T-helper 22 cell (primary cell): Measurements from ENCODE around the gene LMO2.

Experiments used
- DNase-seq: peaks from one replicate; pipeline ENCODE4 v3.0.0-alpha.2; 2020; ENCODE audit warnings: low read depth

Gene LMO2

DNA sequence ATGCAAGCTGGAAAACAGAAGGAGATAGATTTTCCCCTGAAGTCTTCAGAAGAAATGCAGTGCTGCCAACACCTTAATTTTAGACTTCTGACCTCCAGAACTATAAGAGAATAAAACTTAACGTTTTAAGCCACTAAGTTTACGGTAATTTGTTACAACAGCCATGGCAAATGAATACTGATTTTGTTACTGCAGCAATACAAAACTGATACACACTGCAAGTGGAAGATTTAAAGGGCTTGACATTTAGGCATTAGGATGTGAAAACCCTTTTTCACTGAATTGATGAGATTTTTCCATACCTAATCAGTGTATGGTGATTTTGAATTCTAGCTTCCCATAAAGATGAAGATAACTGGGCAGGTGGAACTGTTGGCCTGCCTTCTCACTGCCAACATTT lies 22.1 kb upstream of the LMO2 start:
- DNase-seq, result no peak

DNA sequence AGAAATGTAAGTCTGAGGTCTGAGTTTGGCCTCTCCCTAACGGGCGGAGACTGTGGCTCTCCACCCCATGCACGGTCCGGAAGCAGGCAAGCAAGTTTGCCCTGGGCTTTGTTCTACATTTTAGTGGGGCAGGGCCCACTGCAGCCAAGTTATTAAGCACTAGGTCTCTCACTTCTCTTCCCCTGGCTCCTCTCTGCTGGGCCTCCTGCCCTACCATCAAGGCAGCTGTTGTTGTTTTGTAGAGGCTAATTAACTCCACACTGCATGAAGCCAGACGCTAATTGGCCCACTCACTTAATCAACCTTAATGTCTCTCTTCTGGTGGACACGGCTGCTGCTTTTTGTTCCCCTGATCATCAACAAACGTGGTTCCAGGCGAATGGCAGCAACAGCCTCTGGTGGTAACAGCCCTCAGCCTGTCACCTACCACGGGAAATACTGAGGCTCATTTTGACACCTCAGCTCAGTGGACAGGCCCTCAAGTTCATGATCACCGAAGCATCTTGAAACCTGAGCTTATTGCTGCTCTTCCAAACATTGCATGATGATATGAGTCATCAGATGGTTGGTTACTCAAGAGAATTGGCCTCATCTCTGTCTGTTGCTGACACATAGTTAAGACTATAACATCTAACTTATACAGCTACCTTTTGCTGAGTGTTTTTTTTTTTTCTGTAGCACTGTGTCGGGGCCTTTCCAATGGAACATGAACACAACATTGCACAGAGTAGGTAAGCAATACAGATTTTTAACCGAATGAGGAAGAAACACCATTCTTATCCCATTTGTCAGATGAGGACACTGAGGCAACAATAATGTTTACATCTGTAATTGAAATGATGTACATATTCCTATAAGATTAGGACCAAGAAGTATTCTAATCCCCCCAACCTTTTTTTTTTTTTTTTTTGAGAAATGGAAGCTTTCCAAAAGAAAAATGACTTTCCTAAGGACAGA lies 20.8 kb upstream of the LMO2 start:
- no peak for DNase-seq

DNA sequence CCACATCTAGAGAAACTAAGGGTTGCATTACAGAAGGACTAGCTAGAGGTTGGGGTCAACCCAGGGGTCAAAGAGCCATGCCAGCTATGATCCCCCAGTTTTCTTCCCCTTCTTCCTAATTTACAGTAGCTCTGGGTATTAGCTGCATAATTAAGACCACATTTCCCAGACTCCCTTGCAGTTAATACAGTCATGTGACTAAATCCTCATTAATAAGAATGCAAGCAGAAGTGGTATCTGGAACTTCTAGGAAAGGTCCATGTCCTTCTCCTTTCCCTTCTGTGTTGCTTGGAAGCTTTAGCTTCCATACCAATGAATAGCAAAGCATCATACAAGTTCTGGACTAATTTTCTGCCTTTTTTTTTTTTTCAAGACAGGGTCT lies 19.1 kb upstream of the LMO2 start:
- DNase-seq, result no peak

DNA sequence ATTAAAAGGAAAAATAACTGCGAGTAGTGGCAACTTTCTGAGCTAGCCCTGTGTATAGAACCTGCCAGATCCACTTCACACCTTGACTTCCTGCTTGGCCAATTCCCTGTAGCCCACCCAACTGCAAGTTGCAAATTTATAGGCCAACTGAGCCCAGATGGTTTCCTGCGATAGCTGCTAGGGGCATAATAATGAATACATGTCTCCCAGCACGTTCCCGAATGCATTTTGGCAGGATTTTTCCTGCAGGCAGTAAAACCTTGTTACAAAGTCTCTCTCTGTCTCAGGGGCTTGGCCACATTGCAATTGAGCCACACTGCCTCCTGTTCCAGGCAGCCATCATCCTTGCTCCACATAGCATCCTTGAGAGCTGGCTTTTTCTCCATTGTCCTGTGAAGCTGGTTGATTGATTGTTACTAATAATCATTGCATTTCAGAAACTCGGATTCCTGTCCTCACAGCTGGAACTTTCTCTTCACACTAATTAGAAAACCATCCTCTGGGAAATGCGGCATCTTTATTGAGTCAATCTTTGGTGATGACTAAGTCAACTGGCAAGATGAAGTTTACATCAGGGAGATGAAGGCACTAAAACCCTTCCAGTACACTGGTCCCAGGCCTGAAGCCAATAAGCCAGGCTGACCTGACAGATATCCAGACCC lies 18.6 kb upstream of the LMO2 start:
- DNase-seq, result no peak

DNA sequence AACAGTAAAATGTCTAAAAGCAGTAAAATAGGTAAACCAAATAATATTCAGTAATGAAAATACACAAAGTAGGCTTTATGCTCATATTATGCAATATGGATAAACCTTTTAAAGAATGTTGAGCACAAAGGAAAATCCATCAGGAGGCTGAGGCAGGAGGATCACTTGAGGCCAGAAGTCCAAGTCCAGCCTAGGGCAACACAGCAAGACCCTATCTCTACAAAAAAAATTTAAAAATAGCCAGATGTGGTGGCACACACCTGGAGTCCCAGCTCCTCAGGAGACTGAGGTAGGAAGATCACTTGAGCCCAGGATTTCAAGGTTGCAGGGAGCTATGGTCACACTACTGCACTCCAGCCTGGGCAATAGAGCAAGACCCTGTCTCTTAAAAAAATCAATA lies 17.7 kb upstream of the LMO2 start:
- no peak for DNase-seq

DNA sequence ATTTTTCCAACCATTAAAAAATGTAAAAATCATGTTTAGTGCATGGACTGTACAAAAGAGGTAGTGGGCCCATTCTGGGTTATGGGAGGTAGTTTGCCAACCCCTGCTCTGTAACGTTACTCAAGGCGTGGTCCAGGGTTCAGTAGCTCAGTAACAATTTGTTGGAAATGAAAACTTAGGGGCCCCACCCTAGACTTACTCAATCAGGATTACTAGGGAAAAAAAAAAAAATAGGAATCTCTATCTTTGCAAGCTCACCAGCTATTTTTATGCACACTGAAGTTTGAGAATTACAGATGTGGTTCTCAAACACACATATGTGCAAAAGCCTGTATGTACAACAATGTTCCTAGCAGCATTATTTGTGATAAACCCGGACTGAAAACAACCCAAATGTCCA lies 17.3 kb upstream of the LMO2 start:
- no peak for DNase-seq

DNA sequence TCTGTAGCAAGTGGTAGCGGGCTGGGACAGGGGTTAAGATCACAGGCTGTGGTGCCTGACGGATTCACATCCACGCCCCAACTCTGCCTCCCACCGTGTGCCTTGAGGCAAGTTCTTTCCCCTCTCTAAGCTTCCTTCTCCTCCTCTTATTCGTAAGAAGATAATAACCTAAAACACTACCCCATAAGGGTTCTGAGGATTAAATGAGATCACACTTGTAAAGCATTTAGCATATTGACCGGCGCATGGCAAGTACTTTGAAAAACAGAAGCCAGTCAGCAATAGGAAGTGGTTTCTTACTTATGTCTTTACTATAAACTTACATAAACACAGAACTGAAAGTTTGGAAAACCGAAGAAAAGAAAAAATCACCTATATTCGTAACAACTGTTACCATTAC lies 15.5 kb upstream of the LMO2 start:
- DNase-seq, result no peak

DNA sequence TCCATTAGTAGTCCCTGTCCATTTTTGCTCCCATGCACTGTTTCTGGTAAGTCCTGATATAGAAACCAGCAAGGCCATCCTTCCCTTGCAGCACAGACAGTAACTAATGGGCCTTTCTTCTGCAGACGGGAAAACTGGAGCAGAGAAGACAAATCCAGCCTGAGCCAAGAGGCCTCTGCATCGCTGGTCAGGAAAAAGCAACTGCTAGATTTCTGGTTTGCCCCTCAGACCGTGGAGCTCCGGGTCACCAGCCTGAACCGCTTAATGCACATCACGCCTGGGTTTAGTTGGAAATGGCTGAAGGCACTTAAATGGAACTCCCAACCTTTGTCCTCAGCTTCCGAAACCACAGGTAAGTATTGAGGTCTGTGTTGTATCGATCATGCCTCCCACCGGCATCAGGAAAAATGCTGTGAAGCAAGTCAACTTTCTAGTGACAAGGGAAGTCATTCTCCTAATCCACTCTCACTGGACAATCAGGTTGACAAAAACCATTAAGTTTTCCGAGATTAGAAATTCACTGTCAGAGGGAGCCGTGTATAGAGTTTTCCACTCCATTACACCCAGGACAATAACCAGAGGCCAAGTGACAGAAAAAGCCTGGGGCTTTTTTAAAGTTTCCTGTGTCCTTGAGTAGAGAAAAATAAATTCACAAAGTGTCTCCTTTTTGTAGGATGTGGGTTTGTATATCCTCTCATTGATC lies 14.8 kb upstream of the LMO2 start:
- no peak for DNase-seq

GRCh38 chr11:33904102-33904501 lies 12.2 kb upstream of the LMO2 start:
- no peak for DNase-seq

DNA sequence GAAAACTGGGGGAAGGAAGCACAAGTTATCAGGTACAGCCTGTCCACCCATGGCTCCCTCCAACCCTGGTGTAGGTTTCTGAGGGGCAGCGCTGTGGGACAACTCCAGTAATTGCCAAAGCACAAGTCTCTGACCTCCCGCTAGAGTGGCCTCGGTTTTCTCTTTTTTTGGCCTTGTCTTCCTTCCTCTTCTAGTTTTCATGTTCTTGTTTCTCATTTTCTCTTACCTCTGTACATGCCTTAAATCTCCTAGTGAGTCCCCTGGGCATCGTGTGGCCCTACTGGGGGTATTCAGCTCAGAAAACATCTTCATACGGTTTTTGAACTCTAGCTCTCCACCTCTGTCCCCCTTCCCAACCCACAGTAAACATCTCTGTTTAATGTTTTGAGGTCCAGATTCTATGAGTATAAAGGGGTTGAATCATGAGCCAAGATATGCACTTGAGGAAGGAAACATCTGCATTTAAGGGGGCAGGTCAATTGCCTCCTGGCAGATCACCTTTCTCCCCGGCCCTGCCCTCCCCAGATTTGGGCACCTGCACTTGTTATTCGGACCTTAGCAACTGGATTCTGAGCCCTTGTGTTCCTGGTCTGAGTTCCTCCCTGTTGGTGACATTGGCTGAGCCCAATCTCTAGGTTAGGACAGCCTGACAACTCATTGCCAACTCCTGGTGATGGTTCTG lies 8.4 kb upstream of the LMO2 start:
- no peak for DNase-seq

- DNase-seq, result no peak
Observed at GRCh38 chr11:33899400-33900037, 7.6 kb upstream of the LMO2 start.

DNA sequence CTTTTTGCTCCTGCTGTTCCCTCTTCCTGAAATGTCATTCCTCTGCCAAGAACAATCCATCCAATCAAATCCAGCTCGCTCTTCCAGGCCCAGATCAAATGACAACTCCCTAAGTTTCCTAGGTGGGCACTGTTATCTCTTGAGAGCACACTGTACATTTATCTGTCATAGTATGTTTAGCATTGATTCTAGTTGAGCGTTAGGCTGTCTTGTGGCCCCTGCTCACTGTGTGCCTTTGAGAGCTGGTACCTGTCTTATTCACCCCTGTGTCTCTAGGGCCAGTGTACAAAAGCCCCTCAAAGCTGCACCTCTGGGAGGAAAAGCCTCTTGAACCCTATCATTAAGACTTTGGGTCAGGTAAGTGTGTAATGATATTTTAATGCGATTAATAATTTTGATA lies 7.1 kb upstream of the LMO2 start:
- DNase-seq, result no peak

- no peak for DNase-seq
Observed at GRCh38 chr11:33897761-33898375, 6.0 kb upstream of the LMO2 start.

DNA sequence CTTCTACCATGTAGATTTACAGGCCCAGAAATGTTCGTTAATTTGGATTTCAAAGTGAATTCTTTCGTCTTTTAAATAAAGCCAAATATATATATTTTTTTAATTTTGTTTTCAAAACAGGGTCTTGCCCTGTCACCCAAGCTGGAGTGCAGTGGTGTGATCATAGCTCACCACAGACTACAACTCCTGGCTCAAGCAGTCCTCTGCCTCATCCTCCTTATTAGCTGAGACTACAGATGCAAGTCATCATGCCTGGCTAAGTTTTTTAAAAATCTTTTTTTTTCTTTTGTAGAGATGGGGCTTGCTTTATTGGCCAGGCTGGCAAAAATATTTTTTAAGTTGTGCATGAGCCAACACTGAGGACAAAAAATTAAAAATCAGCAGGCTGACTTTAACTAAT lies 5.0 kb upstream of the LMO2 start:
- no peak for DNase-seq

GRCh38 chr11:33895752-33896137 lies 3.9 kb upstream of the LMO2 start:
- no peak for DNase-seq

GRCh38 chr11:33894398-33894746 lies 2.5 kb upstream of the LMO2 start:
- no peak for DNase-seq

DNA sequence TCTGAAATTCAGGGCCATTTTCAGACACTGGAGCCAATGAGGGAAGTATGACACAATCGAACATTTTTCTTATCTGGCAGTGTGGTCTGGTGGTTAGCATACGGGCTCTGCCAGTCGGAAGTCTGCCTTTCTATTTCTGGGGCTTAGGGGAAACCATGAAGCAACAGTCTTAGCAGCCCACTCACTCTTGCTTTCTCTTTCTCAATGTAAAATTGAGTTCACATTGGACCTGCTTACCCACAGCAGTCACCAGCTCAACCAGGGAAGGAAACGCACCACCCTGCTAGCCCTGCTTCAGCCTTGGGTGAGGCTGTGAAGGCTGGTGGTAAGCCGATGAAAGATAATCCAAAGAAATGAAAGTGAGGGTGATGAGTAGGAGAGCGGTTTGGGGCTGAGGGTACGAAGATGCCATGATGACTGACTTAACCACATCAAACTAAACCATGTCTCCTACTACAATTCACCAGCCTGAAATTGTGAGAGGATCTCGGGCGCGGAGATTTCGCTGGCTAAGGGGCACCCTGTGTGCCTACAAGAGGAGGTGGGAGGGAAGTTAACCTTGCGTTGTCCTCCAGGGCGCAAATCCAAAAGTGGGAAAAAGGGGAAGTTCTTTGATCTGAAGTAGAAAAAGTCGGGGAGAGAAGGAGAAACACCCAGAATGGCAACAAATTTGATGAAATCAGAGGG lies 2.0 kb upstream of the LMO2 start:
- DNase-seq, result peak; percentile 8

GRCh38 chr11:33892906-33893594 lies 1.2 kb upstream of the LMO2 start:
- DNase-seq, result no peak

GRCh38 chr11:33889821-33890378 lies 2.0 kb downstream of the LMO2 start:
- no peak for DNase-seq

- no peak for DNase-seq
Observed at GRCh38 chr11:33889296-33889695, 2.6 kb downstream of the LMO2 start.
